Measurements from ENCODE around the gene ADGRD1.

Gene ADGRD1

GRCh38 chr12:131076791-131077747 lies 123.4 kb downstream of the ADGRD1 start:
- no peak for DNase-seq

GRCh38 chr12:131077931-131078391 lies 124.3 kb downstream of the ADGRD1 start:
- DNase-seq = no peak

- no peak for DNase-seq
Measured at GRCh38 chr12:131082290-131083194, 128.8 kb downstream of the ADGRD1 start.

- DNase-seq = no peak
Measured at GRCh38 chr12:131084341-131085011, 130.8 kb downstream of the ADGRD1 start.

GRCh38 chr12:131085125-131085815 lies 131.6 kb downstream of the ADGRD1 start:
- DNase-seq = no peak

GRCh38 chr12:131085816-131086591 lies 132.3 kb downstream of the ADGRD1 start:
- DNase-seq = no peak

- no peak for DNase-seq
Measured at GRCh38 chr12:131087302-131087818, 133.7 kb downstream of the ADGRD1 start.

GRCh38 chr12:131087991-131088700 lies 134.4 kb downstream of the ADGRD1 start:
- DNase-seq = no peak

- DNase-seq = no peak
Measured at GRCh38 chr12:131088701-131089530, 135.2 kb downstream of the ADGRD1 start.

GRCh38 chr12:131089531-131090273 lies 136.0 kb downstream of the ADGRD1 start:
- DNase-seq = no peak

- no peak for DNase-seq
Measured at GRCh38 chr12:131090274-131091210, 136.8 kb downstream of the ADGRD1 start.

GRCh38 chr12:131091413-131091975 lies 137.8 kb downstream of the ADGRD1 start:
- DNase-seq = no peak

- no peak for DNase-seq
Measured at GRCh38 chr12:131091976-131092691, 138.4 kb downstream of the ADGRD1 start.

GRCh38 chr12:131092901-131093603 lies 139.3 kb downstream of the ADGRD1 start:
- DNase-seq = no peak

GRCh38 chr12:131093604-131093955 lies 139.9 kb downstream of the ADGRD1 start:
- DNase-seq = no peak
